ENCODE results near the gene PLEKHM3.

DNA sequence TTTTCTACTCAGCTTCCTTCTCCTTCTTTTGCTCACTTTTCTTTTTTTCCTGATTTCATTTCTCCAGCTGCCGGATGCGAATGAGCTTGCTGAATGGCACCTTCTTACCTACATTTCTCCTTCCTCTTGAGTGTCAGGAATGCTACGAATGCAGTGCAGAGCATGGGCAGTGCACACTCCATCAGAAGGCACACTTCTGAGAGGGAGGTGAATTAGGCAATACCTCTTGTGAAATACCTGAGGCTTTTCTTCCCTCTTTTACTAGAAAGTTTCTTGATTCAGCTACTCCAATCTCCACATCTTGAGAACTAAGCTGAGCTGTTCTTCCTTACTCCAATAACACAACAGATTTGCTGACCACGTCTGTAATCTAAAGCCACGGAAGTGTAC, 51.1 kb downstream of the PLEKHM3 start:
- TF ChIP-seq, protein P1, sequence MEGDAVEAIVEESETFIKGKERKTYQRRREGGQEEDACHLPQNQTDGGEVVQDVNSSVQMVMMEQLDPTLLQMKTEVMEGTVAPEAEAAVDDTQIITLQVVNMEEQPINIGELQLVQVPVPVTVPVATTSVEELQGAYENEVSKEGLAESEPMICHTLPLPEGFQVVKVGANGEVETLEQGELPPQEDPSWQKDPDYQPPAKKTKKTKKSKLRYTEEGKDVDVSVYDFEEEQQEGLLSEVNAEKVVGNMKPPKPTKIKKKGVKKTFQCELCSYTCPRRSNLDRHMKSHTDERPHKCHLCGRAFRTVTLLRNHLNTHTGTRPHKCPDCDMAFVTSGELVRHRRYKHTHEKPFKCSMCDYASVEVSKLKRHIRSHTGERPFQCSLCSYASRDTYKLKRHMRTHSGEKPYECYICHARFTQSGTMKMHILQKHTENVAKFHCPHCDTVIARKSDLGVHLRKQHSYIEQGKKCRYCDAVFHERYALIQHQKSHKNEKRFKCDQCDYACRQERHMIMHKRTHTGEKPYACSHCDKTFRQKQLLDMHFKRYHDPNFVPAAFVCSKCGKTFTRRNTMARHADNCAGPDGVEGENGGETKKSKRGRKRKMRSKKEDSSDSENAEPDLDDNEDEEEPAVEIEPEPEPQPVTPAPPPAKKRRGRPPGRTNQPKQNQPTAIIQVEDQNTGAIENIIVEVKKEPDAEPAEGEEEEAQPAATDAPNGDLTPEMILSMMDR (IDR thresholded peaks at IDR 0.05), result no peak
- no peak for TF ChIP-seq EZH2 (IDR thresholded peaks at IDR 0.05)
- TF ChIP-seq EZH2phosphoT487 (IDR thresholded peaks at IDR 0.05), result no peak
